Stimulated activated CD4-positive, alpha-beta T cell treated with anti-CD3 and anti-CD28 coated beads, Interleukin-4, amount 100 ng/mL, for 24 hours (primary cell): Measurements from ENCODE around the gene RPGRIP1.
A peak's percentile ranks its signal among the peaks of the same experiment; 100 is the strongest.
"Not testable (repeated sequence)": the region's sequence is repeated elsewhere in the genome, so short reads cannot be mapped to it uniquely, and the experiment has no call there.

Experiments used
- DNase-seq: peaks from one replicate; pipeline ENCODE4 v3.0.0-alpha.2; 2020

The RPGRIP1 gene

DNA sequence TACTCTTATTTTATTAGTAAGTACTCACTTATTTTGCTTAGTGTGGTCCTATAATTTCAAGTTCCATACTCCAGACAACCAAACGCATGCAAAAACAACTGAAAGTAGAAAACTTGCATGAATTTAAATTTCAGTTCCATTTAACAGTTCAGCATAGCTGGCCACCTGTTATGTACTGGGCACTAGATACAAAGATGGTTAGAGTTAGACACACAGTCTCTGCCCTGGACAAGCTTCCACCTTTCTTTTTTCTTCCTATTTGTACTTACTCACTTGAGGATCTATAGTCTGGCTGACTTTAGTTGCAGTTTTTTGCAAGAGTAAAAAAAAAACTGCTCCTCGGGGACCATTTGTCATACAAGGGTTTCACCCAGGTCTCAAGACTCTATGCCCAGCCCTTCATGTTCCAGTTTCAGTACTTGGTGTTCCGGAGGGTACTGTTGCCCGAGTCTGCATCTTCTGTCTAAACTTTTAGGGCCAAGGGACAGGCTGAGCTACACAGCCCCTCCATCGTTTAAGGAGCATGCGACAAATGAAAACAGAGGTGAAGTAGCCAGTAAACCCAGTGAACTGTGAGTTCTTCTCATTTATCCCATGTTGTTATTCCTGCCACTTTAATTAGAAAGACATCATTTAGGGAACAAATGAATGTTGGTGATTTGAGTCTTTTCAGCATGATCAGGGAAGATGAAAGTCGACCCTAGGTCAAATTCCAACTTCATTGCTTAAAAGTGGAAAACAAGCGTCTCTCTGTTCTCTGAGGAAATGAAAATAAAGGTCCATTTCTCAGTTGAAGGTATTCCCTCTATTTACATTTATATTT, 22.3 kb downstream of the RPGRIP1 start:
- no peak for DNase-seq

DNA sequence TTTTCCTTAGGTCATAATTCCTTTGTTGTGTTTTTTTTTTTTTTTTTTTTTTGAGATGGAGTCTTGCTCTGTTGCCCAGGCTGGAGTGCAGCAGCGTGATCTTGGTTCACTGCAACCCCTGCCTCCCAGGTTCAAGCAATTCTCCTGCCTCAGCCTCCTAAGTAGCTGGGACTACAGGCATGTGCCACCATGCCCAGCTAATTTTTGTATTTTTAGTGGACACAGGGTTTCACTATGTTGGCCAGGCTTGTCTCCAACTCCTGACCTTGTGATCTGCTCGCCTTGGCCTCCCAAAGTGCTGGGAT, 22.9 kb downstream of the RPGRIP1 start:
- not testable (repeated sequence) for DNase-seq

DNA sequence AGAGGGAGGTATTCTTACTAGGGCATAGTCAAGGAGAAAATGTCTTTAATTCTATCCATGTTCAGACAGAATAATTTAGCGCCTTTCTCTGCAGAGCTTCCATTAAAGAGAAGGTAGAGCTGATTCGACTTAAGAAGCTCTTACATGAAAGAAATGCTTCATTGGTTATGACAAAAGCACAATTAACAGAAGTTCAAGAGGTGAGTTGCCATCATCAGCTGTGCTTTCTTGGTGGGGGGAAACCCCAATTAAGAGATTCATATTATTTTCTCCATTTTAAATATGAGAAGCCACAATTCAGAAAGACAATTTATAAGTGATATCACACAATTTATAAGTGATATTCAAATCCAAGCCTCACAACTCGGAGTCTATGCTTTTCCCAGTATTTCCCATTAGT, 27.8 kb downstream of the RPGRIP1 start:
- no peak for DNase-seq

DNA sequence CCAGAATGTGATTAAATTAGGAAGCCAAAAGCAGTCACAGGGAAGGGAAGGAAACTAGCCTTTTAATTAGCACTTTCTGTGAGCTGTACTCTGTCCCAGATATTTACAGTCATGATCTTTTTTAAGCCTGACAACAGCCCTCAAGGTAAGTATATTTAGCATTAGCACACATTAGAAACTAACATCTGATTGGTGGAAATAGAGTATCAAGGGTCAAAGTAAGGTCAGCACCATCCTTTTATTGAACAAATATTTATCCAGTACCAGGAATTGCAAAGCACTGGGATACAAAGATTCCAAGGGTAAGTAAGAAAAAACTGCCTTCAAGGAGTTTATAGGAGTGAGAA, 28.2 kb downstream of the RPGRIP1 start:
- DNase-seq, result no peak

DNA sequence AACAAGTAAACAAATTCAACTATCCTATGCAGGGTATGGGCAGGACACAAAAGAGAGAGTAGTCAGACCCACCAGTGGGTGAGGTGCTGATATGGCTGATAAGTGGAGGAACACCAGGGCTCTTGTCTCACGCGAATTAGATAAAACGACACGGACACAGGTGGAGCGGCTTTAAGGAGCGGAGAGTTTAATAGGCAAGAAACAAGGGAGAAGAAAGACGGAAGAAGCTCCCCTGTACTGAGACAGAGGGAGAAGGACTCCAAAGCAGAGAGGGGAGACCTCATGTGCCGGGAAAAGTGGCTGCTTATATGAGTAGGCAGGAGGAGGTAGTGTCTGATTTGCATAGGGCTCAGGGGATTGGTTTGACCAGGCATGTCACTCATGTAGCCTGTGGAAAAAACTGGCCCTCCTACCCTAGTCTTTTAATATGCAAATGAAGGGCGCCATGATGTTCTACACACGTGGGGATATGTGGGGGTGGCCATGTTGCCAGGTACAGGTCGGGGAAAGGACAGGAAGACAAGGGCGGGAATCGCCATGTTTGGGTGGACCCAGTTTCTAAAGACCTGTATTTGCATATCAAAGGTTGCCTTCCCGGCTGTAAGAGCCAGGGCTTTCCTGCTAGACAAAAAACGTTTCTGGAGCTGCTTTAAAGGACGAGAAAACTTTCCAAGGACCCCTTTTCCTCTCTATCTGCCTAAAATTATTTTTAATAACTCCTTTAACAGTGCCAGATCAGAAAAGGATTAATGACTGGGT, 28.8 kb downstream of the RPGRIP1 start:
- DNase-seq, result peak; percentile 88

DNA sequence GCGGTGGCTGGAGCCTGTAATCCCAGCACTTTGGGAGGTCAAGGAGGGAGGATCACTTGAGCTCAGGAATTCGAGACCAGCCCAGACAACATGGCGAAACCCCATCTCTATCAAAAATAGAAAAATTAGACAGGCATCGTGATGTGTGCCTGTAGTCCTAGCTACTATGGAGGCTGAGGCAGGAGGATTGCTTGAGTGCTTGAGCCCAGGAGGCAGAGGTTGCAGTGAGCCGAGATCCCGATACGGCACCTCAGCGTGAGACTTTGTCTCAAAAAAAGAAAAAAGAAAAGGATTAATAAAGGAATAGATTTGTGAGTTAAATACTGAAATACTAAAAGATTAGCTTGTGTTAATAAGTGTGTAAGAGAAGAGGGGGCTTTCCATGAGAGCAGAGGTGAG, 29.4 kb downstream of the RPGRIP1 start:
- no peak for DNase-seq

DNA sequence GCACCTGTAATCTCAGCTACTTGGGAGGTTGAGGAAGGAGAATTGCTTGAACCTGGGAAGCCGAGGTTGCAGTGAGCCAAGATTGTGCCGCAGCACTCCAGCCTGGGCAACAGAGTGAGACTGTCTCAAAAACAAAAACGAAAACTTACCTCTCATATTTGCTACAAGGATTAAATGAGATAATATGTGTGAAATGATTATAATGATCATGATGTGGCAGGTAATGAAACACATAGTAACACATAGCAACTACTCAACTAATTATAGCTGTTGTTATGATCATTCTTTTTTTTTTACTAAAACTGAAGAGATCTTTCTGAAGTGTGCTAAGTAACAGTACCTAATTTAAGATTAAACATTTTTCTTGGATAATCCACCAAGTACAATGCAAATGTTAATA, 30.1 kb downstream of the RPGRIP1 start:
- DNase-seq, result no peak

DNA sequence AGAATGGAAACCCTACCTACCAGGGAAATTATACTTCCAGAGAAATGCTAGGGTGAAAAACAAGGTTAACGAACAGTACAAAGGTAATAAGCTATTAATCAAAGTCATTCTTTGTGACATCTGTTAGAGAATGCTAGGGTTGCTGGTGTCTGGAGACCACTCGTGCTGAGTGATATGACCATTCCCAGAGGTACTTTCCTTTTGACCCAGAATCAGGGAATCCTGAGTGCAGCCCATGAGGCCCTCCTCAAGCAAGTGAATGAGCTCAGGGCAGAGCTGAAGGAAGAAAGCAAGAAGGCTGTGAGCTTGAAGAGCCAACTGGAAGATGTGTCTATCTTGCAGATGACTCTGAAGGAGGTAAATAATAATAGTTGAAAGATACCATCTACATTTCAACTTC, 31.7 kb downstream of the RPGRIP1 start:
- DNase-seq, result no peak

DNA sequence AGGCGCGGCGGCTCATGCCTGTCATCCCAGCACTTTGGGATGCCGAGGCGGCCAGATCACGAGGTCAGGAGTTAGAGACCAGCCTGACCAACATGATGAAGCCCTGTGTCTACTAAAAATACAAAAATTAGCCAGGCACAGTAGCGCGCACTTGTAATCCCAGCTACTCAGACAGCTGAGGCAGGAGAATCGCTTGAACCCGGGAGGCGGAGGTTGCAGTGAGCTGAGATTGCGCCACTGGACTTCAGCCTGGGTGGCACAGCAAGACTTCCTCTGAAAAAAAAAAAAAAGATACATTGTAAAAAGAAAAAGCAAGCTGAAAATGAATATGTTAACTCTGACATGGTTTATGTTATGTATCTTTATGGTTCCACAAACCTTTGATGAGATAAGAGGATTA, 33.6 kb downstream of the RPGRIP1 start:
- no peak for DNase-seq

DNA sequence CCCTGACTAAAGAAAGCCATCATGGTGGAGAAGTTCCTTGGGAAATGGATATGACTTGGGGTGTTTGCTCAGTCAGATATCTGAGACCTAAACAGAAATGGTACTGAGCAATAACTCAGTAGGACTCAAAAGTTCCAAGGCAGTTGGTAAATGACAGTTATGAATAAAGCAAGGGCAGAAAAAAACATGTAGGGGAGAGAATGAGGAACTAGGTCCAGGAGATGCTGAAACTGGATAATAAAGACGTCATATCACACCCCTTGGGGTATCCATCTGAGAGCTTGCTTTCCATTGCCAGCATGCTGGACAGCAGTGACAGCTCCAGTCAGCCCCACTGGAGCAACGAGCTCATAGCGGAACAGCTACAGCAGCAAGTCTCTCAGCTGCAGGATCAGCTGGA, 37.5 kb downstream of the RPGRIP1 start:
- no peak for DNase-seq

DNA sequence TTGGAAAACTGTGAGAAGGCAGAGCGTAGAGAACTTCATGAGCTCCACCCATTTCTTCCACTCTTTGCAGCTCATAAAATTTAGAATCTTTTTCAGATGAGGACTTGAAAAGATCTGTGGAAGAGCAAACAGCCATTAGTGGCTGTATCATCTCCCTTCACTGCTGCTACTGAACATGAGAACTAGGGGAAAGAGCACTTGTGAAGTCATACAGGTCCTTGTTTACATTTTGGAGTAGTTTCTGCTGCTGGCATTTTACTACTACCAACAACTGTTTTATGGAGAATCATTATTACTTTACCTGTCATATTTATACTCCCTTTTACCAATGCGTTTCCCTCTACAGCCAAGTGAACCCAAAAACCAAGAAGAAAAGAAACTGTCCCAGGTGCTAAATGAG, 41.0 kb downstream of the RPGRIP1 start:
- DNase-seq, result no peak

DNA sequence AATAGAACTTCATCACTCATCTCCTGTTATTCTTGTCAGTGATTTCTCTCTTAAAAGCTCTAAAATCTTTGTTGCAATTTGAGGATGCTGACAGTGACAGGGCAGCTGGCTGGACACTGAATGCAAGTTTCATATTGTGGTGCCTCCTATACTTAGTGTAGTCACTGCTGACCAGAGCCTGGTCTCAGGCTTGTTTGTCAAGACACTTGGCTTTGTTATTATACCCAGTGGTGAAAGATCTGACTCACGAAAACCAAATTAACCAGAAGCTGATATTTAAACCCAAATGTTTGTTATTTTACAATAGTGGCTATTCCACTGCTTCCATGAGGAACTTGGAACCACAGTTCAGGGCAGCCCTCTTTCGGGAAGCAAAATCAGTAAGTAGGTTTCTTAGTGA, 42.8 kb downstream of the RPGRIP1 start:
- DNase-seq, result no peak

DNA sequence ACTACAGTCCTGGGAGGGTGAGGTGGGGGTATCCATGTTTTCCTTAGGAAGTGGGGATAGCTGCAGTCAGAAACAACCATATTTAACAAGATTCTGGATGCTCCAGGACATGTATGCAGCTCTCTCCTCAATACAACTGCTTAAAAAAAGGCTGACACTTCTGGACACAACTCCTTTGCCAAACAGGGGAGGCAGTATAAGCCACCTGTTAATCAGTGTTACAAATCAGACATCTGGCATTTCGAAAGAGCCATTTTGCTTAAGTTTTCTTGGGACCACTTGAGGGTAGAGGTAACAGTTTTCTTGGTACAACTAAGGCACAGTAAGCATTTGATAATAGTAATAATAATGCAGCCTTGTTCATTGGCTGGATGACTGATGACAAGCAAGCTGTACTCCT, 47.1 kb downstream of the RPGRIP1 start:
- DNase-seq, result no peak
